Psoas muscle (tissue), 8 donors: ENCODE results near the gene CSF3R. TPM values are rescaled to one million over a fixed set of nuclear protein-coding genes. Genes with fewer than 3 reads are reported as not detected.

ENCODE experiments used
- ATAC-seq, 4 donors: fragments of 200-7000 bp; cut with Tn5 transposase; one replicate each; pipeline ENCODE4 v1.9.1; 2020; ENCODE audit warnings: moderate library complexity in 3 of 4, mild to moderate bottlenecking in 2 of 4
- DNase-seq, 2 donors: peaks; one replicate each; pipeline ENCODE4 v3.0.0-alpha.2; 2020
- H3K27ac ChIP-seq: fragments of 200-600 bp; one replicate; pipeline ENCODE4 v1.8.0; 2022
- H3K27me3 ChIP-seq, 3 donors: fragments of 200-600 bp in 1 of 3; one replicate each; pipeline versions ENCODE4 v1.6.1 to v1.8.0; 2013 to 2022; ENCODE audit warnings: low read length in 2 of 3, mild to moderate bottlenecking in 2 of 3, moderate library complexity in 1 of 3; ENCODE audit not compliant: insufficient read depth in 3 of 3
- H3K36me3 ChIP-seq, 2 donors: fragments of 200-600 bp in 1 of 2; one replicate each; pipeline versions ENCODE4 v1.6.1 to v1.8.0; 2013 to 2022; ENCODE audit warnings: low read depth in 1 of 2, mild to moderate bottlenecking in 1 of 2, moderate library complexity in 1 of 2; ENCODE audit not compliant: insufficient read depth in 1 of 2
- H3K4me1 ChIP-seq: fragments of 200-600 bp; one replicate; pipeline ENCODE4 v1.8.0; 2022
- H3K4me3 ChIP-seq: fragments of 200-600 bp; one replicate; pipeline ENCODE4 v1.8.0; 2022; ENCODE audit warnings: mild to moderate bottlenecking
- H3K9me3 ChIP-seq: fragments of 200-600 bp; one replicate; pipeline ENCODE4 v1.8.0; 2022
- WGBS, 3 donors: extraction: QIAGEN DNeasy Blood & Tissue Kit; methylation state at CpG; one replicate each; pipeline versions ENCODE4 v1.1.6 to v1.1.7; 2013; 5-methylcytosine and 5-hydroxymethylcytosine counted together
- intact Hi-C, 2 donors: fragments of 100-400 bp; cut with DNase I; formaldehyde crosslinking; loops; one replicate each; pipeline versions ENCODE4 v1.11.0 to v1.14.2; 2022
- polyA plus RNA-seq, 3 donors: library from polyadenylated mRNA; stranded (reverse); fragments of 200-250 nt; gene quantifications; one replicate each; pipeline ENCODE4 v1.2.3, GENCODE V29; 2013
- total RNA-seq, 4 donors: library from RNA; stranded (reverse); fragmentation: NEBNext Ultra II Directional in 2 of 4; extraction: Animal tissue kit (Norgen Biotek cat#: 25700) in 2 of 4; gene quantifications; one replicate each; pipeline versions ENCODE4 v1.2.1 to v1.2.4, GENCODE V29; 2021 to 2023
- TF ChIP-seq, protein P1 (sequence below): fragments of 200-600 bp; IDR thresholded peaks from one replicate; pipeline ENCODE4 v1.8.0; 2022; ENCODE audit warnings: antibody characterized with exemption
- donor health status: healthy with polysubstance abuse.
- donor health status: DM: no; HTN: no; CAD: no; lungs with moderate emphysema.
- donor health status: Bipolar disorder and iron deficiency.
- donor health status: healthy.
- donor health status: DM: yes; HTN: yes; CAD: no.
- donor health status: DM: no; HTN: no; CAD: no.
- donor health status: DM: no; HTN: no; CAD: no.
- donor health status: DM: yes; HTN: yes; CAD: no.

The CSF3R gene
- total and polyA plus RNA-seq, 7 donors = 0.52 to 6.5 (median 1.9) TPM

DNA sequence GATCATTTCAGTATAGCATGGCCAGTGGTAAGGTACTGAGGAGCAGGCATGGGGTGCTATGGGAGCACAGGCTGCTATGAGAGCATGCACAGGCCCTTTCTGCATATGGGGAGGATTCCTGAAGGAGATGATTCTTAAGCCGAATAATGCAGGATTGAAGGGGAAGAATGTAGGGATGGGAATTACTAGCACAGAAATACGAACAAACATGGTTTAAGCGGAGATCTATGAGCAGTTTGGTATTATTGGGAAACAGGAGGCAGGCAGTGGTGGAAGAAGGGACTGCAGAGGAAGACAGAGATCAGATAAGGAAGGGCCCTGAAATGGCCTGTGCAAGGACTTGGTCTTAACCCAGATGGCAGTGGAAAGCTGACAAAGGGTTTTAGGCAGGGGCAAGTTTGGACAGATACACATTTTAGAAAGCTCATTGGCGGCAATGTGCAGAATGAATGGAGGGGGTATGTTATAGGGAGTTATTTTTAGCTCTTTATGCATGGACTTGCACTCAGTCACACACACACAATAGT, 34.1 kb downstream of the CSF3R start:
- Histone ChIP-seq H3K9me3 (no peaks in the 10 kb centered on the region), H3K4me3 (no peak overlapping the region), H3K27ac (no peak overlapping the region), H3K27me3 (no peaks in the 10 kb centered on the region), H3K36me3 (peaks cover 0 to 1% of the 10 kb centered on the region in 2 donors), H3K4me1 (no peaks in the 10 kb centered on the region)
- intact Hi-C loops = no loop called here
- TF ChIP-seq, protein P1, sequence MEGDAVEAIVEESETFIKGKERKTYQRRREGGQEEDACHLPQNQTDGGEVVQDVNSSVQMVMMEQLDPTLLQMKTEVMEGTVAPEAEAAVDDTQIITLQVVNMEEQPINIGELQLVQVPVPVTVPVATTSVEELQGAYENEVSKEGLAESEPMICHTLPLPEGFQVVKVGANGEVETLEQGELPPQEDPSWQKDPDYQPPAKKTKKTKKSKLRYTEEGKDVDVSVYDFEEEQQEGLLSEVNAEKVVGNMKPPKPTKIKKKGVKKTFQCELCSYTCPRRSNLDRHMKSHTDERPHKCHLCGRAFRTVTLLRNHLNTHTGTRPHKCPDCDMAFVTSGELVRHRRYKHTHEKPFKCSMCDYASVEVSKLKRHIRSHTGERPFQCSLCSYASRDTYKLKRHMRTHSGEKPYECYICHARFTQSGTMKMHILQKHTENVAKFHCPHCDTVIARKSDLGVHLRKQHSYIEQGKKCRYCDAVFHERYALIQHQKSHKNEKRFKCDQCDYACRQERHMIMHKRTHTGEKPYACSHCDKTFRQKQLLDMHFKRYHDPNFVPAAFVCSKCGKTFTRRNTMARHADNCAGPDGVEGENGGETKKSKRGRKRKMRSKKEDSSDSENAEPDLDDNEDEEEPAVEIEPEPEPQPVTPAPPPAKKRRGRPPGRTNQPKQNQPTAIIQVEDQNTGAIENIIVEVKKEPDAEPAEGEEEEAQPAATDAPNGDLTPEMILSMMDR = no peak
- ATAC-seq = no peak
- no peak for DNase-seq
- 89 to 95% (median 91%) methylated on average over 4 of the region's 4 CpGs for WGBS, 3 donors

DNA sequence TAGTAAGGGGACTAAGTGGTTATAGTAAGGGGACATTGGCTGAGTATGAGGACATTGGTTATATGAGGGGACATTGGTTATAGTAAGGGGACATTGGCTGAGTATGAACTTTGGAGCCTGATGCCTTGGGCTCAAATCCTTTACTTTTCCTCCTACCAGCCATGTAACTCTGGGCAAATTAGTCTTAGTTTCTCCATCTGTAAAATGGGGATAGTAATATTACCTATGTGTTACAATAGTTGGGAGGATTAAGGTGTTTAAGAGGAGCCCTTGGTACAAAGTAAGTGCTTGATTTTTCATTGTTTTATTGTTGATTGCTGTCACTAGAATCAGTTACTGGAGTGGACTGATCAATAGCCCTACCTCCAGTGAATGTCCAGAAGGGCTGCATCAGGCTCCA, 35.3 kb downstream of the CSF3R start:
- TF ChIP-seq, protein P1 = no peak
- H3K27me3 ChIP-seq = no peaks in the 10 kb centered on the region

GRCh38 chr1:36446746-36447145, 36.0 kb downstream of the CSF3R start:
- Histone ChIP-seq H3K4me1 (no peaks in the 10 kb centered on the region), H3K27me3 (no peaks in the 10 kb centered on the region), H3K4me3 (no peak overlapping the region), H3K9me3 (no peaks in the 10 kb centered on the region), H3K36me3 (peaks cover 0 to 7% of the 10 kb centered on the region in 2 donors), H3K27ac (no peak overlapping the region)
- intact Hi-C loops = no loop called here
- 67 to 73% (median 72%) methylated on average over 5 of the region's 5 CpGs for WGBS, 3 donors
- no peak for DNase-seq
- ATAC-seq = no peak
- TF ChIP-seq, protein P1 = no peak

More for the DNA sequence above, 35.3 kb downstream of the CSF3R start:
- DNase-seq (no peak), ATAC-seq (no peak)
- no peak overlapping the region for H3K27ac ChIP-seq
- H3K4me1 ChIP-seq = no peaks in the 10 kb centered on the region
- H3K36me3 ChIP-seq = peaks cover 0 to 7% of the 10 kb centered on the region in 2 donors
- no peak overlapping the region for H3K4me3 ChIP-seq
- intact Hi-C loops = no loop called here
- no peaks in the 10 kb centered on the region for H3K9me3 ChIP-seq

GRCh38 chr1:36446271-36446670, 36.4 kb downstream of the CSF3R start:
- intact Hi-C loops = no loop called here
- no peaks in the 10 kb centered on the region for H3K4me1 ChIP-seq
- WGBS, 3 donors = 60 to 68% (median 61%) methylated on average over 8 of the region's 8 CpGs
- H3K27ac ChIP-seq = no peak overlapping the region
- no peak for ATAC-seq
- no peak for DNase-seq
- TF ChIP-seq, protein P1 = no peak
- no peak overlapping the region for H3K4me3 ChIP-seq
- peaks cover 0 to 7% of the 10 kb centered on the region in 2 donors for H3K36me3 ChIP-seq
- H3K27me3 ChIP-seq = no peaks in the 10 kb centered on the region
- no peaks in the 10 kb centered on the region for H3K9me3 ChIP-seq

GRCh38 chr1:36443297-36443696, 39.4 kb downstream of the CSF3R start:
- Histone ChIP-seq H3K27me3 (no peaks in the 10 kb centered on the region), H3K27ac (no peak overlapping the region), H3K9me3 (no peaks in the 10 kb centered on the region), H3K4me1 (no peaks in the 10 kb centered on the region), H3K4me3 (no peak overlapping the region), H3K36me3 (peaks cover 0 to 16% of the 10 kb centered on the region in 2 donors)
- TF ChIP-seq, protein P1 = no peak
- 60 to 74% (median 66%) methylated on average over 2 of the region's 2 CpGs for WGBS, 3 donors
- intact Hi-C loops = no loop called here
- ATAC-seq = no peak
- no peak for DNase-seq
